HepG2 (cell line): ENCODE results near the gene APOC4. TPM values are rescaled to one million over a fixed set of nuclear protein-coding genes. Genes with fewer than 3 reads are reported as not detected.
A peak's percentile ranks its signal among the peaks of the same experiment; 100 is the strongest.

ENCODE experiments used
- FLYWCH1 ChIP-seq: sonication (generic); formaldehyde crosslinking; IDR thresholded peaks from 2 replicates; pipeline ENCODE4 v1.8.1; 2023; ENCODE audit warnings: mild to moderate bottlenecking, missing genetic modification reagents
- KAT8 ChIP-seq: IDR thresholded peaks from 2 replicates; pipeline ENCODE4 v1.6.1; 2016; ENCODE audit warnings: missing genetic modification reagents, missing compliant biosample characterization
- LCORL ChIP-seq, 2 experiments: fragments of 450-650 bp in 1 of 2; sonication (generic) in 1 of 2; formaldehyde crosslinking in 1 of 2; IDR thresholded peaks; 2 replicates each; pipeline versions ENCODE4 v1.5.0 to v1.6.1; 2017 to 2020; ENCODE audit warnings: antibody characterized with exemption in 1 of 2, missing genetic modification reagents in 1 of 2
- MXI1 ChIP-seq: IDR thresholded peaks from 3 replicates; pipeline ENCODE4 v1.6.1; 2012; ENCODE audit warnings: low read depth, low read length, inconsistent platforms, borderline replicate concordance
- MYPOP ChIP-seq: sonication (generic); formaldehyde crosslinking; IDR thresholded peaks from 2 replicates; pipeline ENCODE4 v1.8.1; 2023; ENCODE audit warnings: mild to moderate bottlenecking, moderate library complexity, missing genetic modification reagents
- SAFB2 ChIP-seq: sonication (generic); formaldehyde crosslinking; IDR thresholded peaks from 2 replicates; pipeline ENCODE4 v1.5.1; 2020; ENCODE audit warnings: missing genetic modification reagents, low read depth, mild to moderate bottlenecking, borderline replicate concordance
- SP5 ChIP-seq: IDR thresholded peaks from 2 replicates; pipeline ENCODE4 v1.6.1; 2016; ENCODE audit warnings: low read depth, borderline replicate concordance
- TBX2 ChIP-seq: sonication (generic); formaldehyde crosslinking; IDR thresholded peaks from 2 replicates; pipeline ENCODE4 v1.5.0; 2020; ENCODE audit warnings: missing genetic modification reagents, mild to moderate bottlenecking, borderline replicate concordance
- ZBTB7A ChIP-seq: sonication (generic); formaldehyde crosslinking; IDR thresholded peaks from 2 replicates; pipeline ENCODE4 v1.8.0; 2022; ENCODE audit warnings: mild to moderate bottlenecking, missing genetic modification reagents
- ZNF772 ChIP-seq: sonication (generic); formaldehyde crosslinking; IDR thresholded peaks from 2 replicates; pipeline ENCODE4 v1.5.0; 2020; ENCODE audit warnings: mild to moderate bottlenecking, missing genetic modification reagents
- ZNF839 ChIP-seq: sonication (generic); formaldehyde crosslinking; IDR thresholded peaks from 2 replicates; pipeline ENCODE4 v1.4.0; 2020; ENCODE audit warnings: missing genetic modification reagents, mild to moderate bottlenecking, borderline replicate concordance
- polyA plus RNA-seq, 8 experiments: library from polyadenylated mRNA; depleted of rRNA in 3 of 8; stranded (reverse) in 7 of 8; unstranded in 1 of 8; fragments of >200 nt; fragmentation: Illumina TruSeq in 4 of 8; extraction: Trizol in 4 of 8; gene quantifications; 2 replicates each; pipeline versions ENCODE4 v1.2.1 to v1.2.3, GENCODE V29; 2011 to 2016; ENCODE audit warnings: low read depth in 4 of 8, missing spikeins in 1 of 8, mixed read lengths in 1 of 8; ENCODE audit not compliant: insufficient read depth in 1 of 8
- total RNA-seq, 5 experiments: library from RNA; depleted of rRNA; stranded (reverse); fragments of >200 nt; fragmentation: Illumina TruSeq; extraction: Trizol; gene quantifications; 2 replicates each; pipeline ENCODE4 v1.2.3, GENCODE V29; 2016; ENCODE audit warnings: low read depth in 1 of 5
- TF ChIP-seq, protein P1 (sequence below): sonication (generic); formaldehyde crosslinking; conservative IDR thresholded peaks from 2 replicates; pipeline ENCODE4 v1.8.1; 2023; ENCODE audit warnings: missing genetic modification reagents
- TF ChIP-seq, protein P2 (sequence below): sonication (generic); formaldehyde crosslinking; IDR thresholded peaks from 2 replicates; pipeline ENCODE4 v1.5.1; 2020; ENCODE audit warnings: mild to moderate bottlenecking, missing genetic modification reagents, borderline replicate concordance
- TF ChIP-seq, protein P3 (sequence below), 2 experiments: sonication (generic) in 1 of 2; formaldehyde crosslinking in 1 of 2; IDR thresholded peaks; 2 replicates each; pipeline versions ENCODE4 v1.4.0 to v1.6.1; 2016 to 2020; ENCODE audit warnings: borderline replicate concordance in 1 of 2, low read depth in 1 of 2, mild to moderate bottlenecking in 1 of 2, missing genetic modification reagents in 1 of 2

The APOC4 gene
- total and polyA plus RNA-seq, 2 of the 13 experiments (the other 11 are each of a cell fraction or from before 2014, with no cell fraction given): 0.46 TPM; not detected in 1

GRCh38 chr19:44925114-44925891 is 16.7 kb upstream of the APOC4 start (continued):
- TF ChIP-seq MYPOP (peak; percentile 96), KAT8 (peak; percentile 85), SAFB2 (CRISPR knock-in tag) (no peak), TBX2 (peak; percentile 96), FLYWCH1 (CRISPR knock-in tag) (no peak), MXI1 (peak; percentile 92; the same call in 2 of the 3 replicates), ZNF772 (CRISPR knock-in tag) (peak; percentile 90), SP5 (peak; percentile 87), ZBTB7A (CRISPR knock-in tag) (peak; percentile 100), ZNF839 (CRISPR knock-in tag) (peak; percentile 89; the same call in 1 of the 2 replicates), LCORL (IDR thresholded peaks at IDR 0.05) (peak; percentile 61; the same call in 1 of the 2 replicates), LCORL (CRISPR knock-in tag; IDR thresholded peaks at IDR 0.05) (peak; percentile 99)
- TF ChIP-seq, protein P1, sequence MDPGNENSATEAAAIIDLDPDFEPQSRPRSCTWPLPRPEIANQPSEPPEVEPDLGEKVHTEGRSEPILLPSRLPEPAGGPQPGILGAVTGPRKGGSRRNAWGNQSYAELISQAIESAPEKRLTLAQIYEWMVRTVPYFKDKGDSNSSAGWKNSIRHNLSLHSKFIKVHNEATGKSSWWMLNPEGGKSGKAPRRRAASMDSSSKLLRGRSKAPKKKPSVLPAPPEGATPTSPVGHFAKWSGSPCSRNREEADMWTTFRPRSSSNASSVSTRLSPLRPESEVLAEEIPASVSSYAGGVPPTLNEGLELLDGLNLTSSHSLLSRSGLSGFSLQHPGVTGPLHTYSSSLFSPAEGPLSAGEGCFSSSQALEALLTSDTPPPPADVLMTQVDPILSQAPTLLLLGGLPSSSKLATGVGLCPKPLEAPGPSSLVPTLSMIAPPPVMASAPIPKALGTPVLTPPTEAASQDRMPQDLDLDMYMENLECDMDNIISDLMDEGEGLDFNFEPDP (CRISPR knock-in tag): no peak
- TF ChIP-seq, protein P2, sequence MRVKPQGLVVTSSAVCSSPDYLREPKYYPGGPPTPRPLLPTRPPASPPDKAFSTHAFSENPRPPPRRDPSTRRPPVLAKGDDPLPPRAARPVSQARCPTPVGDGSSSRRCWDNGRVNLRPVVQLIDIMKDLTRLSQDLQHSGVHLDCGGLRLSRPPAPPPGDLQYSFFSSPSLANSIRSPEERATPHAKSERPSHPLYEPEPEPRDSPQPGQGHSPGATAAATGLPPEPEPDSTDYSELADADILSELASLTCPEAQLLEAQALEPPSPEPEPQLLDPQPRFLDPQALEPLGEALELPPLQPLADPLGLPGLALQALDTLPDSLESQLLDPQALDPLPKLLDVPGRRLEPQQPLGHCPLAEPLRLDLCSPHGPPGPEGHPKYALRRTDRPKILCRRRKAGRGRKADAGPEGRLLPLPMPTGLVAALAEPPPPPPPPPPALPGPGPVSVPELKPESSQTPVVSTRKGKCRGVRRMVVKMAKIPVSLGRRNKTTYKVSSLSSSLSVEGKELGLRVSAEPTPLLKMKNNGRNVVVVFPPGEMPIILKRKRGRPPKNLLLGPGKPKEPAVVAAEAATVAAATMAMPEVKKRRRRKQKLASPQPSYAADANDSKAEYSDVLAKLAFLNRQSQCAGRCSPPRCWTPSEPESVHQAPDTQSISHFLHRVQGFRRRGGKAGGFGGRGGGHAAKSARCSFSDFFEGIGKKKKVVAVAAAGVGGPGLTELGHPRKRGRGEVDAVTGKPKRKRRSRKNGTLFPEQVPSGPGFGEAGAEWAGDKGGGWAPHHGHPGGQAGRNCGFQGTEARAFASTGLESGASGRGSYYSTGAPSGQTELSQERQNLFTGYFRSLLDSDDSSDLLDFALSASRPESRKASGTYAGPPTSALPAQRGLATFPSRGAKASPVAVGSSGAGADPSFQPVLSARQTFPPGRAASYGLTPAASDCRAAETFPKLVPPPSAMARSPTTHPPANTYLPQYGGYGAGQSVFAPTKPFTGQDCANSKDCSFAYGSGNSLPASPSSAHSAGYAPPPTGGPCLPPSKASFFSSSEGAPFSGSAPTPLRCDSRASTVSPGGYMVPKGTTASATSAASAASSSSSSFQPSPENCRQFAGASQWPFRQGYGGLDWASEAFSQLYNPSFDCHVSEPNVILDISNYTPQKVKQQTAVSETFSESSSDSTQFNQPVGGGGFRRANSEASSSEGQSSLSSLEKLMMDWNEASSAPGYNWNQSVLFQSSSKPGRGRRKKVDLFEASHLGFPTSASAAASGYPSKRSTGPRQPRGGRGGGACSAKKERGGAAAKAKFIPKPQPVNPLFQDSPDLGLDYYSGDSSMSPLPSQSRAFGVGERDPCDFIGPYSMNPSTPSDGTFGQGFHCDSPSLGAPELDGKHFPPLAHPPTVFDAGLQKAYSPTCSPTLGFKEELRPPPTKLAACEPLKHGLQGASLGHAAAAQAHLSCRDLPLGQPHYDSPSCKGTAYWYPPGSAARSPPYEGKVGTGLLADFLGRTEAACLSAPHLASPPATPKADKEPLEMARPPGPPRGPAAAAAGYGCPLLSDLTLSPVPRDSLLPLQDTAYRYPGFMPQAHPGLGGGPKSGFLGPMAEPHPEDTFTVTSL (CRISPR knock-in tag): peak; percentile 61; the same call in 1 of the 2 replicates
- TF ChIP-seq, protein P3, sequence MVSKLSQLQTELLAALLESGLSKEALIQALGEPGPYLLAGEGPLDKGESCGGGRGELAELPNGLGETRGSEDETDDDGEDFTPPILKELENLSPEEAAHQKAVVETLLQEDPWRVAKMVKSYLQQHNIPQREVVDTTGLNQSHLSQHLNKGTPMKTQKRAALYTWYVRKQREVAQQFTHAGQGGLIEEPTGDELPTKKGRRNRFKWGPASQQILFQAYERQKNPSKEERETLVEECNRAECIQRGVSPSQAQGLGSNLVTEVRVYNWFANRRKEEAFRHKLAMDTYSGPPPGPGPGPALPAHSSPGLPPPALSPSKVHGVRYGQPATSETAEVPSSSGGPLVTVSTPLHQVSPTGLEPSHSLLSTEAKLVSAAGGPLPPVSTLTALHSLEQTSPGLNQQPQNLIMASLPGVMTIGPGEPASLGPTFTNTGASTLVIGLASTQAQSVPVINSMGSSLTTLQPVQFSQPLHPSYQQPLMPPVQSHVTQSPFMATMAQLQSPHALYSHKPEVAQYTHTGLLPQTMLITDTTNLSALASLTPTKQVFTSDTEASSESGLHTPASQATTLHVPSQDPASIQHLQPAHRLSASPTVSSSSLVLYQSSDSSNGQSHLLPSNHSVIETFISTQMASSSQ (IDR thresholded peaks at IDR 0.05; ENCODE audit: low read depth): peak; percentile 33; the same call in 1 of the 2 replicates
- TF ChIP-seq, protein P3 (CRISPR knock-in tag; IDR thresholded peaks at IDR 0.05; ENCODE audit: borderline replicate concordance): peak; percentile 95
